SU-DHL-6 (cell line): ENCODE results near the gene PCNX3.
A peak's percentile ranks its signal among the peaks of the same experiment; 100 is the strongest.

ENCODE experiments used
- H2AFZ ChIP-seq: fragments of 200-600 bp; sonication (generic); 2 replicates; pipeline ENCODE4 v1.6.1; 2014; ENCODE audit warnings: low read depth, mild to moderate bottlenecking, moderate library complexity, mixed read lengths, antibody characterized with exemption, low read length; ENCODE audit not compliant: severe bottlenecking
- H3F3A ChIP-seq: fragments of 200-600 bp; shearing (Covaris generic); 2 replicates; pipeline ENCODE4 v1.6.0; 2016; ENCODE audit warnings: antibody characterized with exemption, mild to moderate bottlenecking; ENCODE audit not compliant: insufficient read depth
- H3K27ac ChIP-seq: fragments of 200-600 bp; sonication (generic); 2 replicates; pipeline ENCODE4 v1.5.1; 2016; ENCODE audit warnings: low read depth, mild to moderate bottlenecking, low read length, moderate library complexity, mixed read lengths
- H3K27me3 ChIP-seq: fragments of 200-600 bp; sonication (generic), shearing (Covaris generic); 2 replicates; pipeline ENCODE4 v1.6.0; 2014; ENCODE audit warnings: mild to moderate bottlenecking, low read length
- H3K36me3 ChIP-seq: fragments of 200-600 bp; sonication (generic); 2 replicates; pipeline ENCODE4 v1.6.1; 2014; ENCODE audit warnings: mild to moderate bottlenecking, low read length, mixed read lengths
- H3K4me2 ChIP-seq: fragments of 300-600, 200-600 bp; shearing (Covaris generic), sonication (generic); 2 replicates; pipeline ENCODE4 v1.6.0; 2014; ENCODE audit warnings: low read length, low read depth, mild to moderate bottlenecking; ENCODE audit not compliant: poor library complexity, severe bottlenecking
- H3K4me3 ChIP-seq: fragments of 200-600 bp; sonication (generic); 2 replicates; pipeline ENCODE4 v1.5.1; 2014; ENCODE audit warnings: antibody characterized with exemption, low read length, mild to moderate bottlenecking, mixed read lengths; ENCODE audit not compliant: insufficient read depth, poor library complexity, severe bottlenecking
- H3K79me2 ChIP-seq: fragments of 200-600 bp; sonication (generic); 2 replicates; pipeline ENCODE4 v1.6.1; 2014; ENCODE audit warnings: mild to moderate bottlenecking, low read length, moderate library complexity; ENCODE audit not compliant: insufficient read depth
- H3K9ac ChIP-seq: fragments of 200-600 bp; sonication (generic); 2 replicates; pipeline ENCODE4 v1.7.0; 2014; ENCODE audit warnings: mild to moderate bottlenecking, low read length
- H3K9me2 ChIP-seq: fragments of 200-600 bp; sonication (generic); replicated peaks from 2 replicates; pipeline ENCODE4 v1.6.1; 2014; ENCODE audit warnings: low read length; ENCODE audit not compliant: insufficient read depth
- H3K9me3 ChIP-seq: fragments of 200-600 bp; sonication (generic); 2 replicates; pipeline ENCODE4 v1.6.1; 2014; ENCODE audit warnings: low read length, mixed read lengths; ENCODE audit not compliant: insufficient read depth
- H4K20me1 ChIP-seq: fragments of 200-600 bp; sonication (generic); 2 replicates; pipeline ENCODE4 v1.6.1; 2014; ENCODE audit warnings: low read depth, mild to moderate bottlenecking, antibody characterized with exemption, low read length, moderate library complexity, mixed read lengths
- CTCF ChIP-seq: fragments of 200-600 bp; sonication (generic); IDR thresholded peaks from one replicate; pipeline ENCODE4 v1.5.1; 2017; ENCODE audit warnings: antibody characterized with exemption, mild to moderate bottlenecking, low read length, moderate library complexity; ENCODE audit not compliant: insufficient read depth, poor library complexity, severe bottlenecking
- EZH2phosphoT487 ChIP-seq: fragments of 200-600 bp; sonication (generic), shearing (Covaris generic); conservative IDR thresholded peaks from 2 replicates; pipeline ENCODE4 v1.6.1; 2018; ENCODE audit warnings: mild to moderate bottlenecking, antibody characterized with exemption, low read length, moderate library complexity, mixed read lengths

PCNX3 gene

GRCh38 chr11:65610404-65610803 is 5.2 kb upstream of the PCNX3 start:
- no peak overlapping the region for H2AFZ ChIP-seq
- H3K27ac ChIP-seq = no peak overlapping the region
- H3K79me2 ChIP-seq = peaks cover 4% of the 10 kb centered on the region; the same call in 1 of the 2 replicates
- H3K36me3 ChIP-seq = no peaks in the 10 kb centered on the region
- no peaks in the 10 kb centered on the region for H4K20me1 ChIP-seq
- no peaks in the 10 kb centered on the region for H3F3A ChIP-seq
- no peak overlapping the region for H3K4me3 ChIP-seq
- H3K9me3 ChIP-seq = no peaks in the 10 kb centered on the region
- H3K4me2 ChIP-seq = no peak overlapping the region
- H3K27me3 ChIP-seq = no peaks in the 10 kb centered on the region
- no peak overlapping the region for H3K9ac ChIP-seq
- H3K9me2 ChIP-seq = no peaks in the 10 kb centered on the region
- TF ChIP-seq EZH2phosphoT487 (no peak), CTCF (no peak)

- Histone ChIP-seq H3K36me3 (no peaks in the 10 kb centered on the region), H3K27ac (no peak overlapping the region), H3K79me2 (peaks cover 10% of the 10 kb centered on the region), H3K9ac (no peak overlapping the region), H3K9me3 (no peaks in the 10 kb centered on the region), H3F3A (no peaks in the 10 kb centered on the region), H3K9me2 (no peaks in the 10 kb centered on the region), H4K20me1 (no peaks in the 10 kb centered on the region), H3K27me3 (no peaks in the 10 kb centered on the region), H2AFZ (no peak overlapping the region), H3K4me2 (peak overlapping the region; percentile 4), H3K4me3 (no peak overlapping the region)
- no peak for TF ChIP-seq EZH2phosphoT487
- no peak for TF ChIP-seq CTCF
These were observed 4.4 kb upstream of the PCNX3 start for GRCh38 chr11:65611028-65611757.

DNA sequence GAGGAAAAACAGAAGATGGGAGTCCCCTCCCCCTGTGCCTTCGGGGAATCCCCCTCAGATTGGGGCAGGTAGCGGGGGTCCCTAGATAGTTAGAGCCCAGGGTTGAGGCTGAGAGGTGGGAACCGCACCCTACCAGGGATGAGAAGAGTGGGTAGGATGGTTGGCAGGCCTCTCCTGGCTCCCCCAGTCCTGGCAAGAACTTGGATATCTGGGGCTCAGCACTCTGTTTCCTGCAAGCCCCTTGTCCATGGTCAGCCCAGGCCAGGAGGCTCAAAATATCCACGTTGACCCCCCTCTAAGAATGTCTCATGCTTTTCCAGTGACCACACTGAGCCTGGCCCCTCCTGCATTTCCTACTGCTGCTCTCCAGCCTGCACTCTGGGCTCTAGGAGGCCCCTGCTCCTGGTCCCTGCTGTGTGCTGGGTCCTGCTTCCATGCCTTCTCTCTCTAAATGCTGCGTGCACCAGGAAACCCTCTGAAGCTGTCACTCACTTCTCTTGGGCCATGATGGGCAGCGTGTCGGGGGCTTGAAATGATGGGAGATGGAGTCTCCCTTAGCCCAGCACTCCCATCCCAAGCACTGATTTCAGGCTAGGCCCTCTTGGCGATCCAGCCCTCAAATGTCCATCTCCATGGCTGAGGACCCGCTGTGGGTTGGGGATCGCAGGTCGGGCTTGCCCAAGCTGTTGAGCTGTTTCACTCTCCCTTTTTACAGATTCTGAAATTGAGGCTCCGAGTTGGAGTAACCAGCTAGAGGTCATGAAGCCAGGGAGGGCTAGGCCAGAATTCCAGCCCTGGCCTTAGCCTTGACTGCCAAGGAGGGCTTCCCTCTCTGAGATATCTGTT is 3.6 kb upstream of the PCNX3 start:
- Histone ChIP-seq H3K36me3 (no peaks in the 10 kb centered on the region), H3K4me2 (peak overlapping the region; percentile 78), H2AFZ (no peak overlapping the region), H3K9ac (no peak overlapping the region), H3K27ac (no peak overlapping the region), H3K9me3 (no peaks in the 10 kb centered on the region), H4K20me1 (no peaks in the 10 kb centered on the region; the same call in 1 of the 2 replicates), H3K9me2 (no peaks in the 10 kb centered on the region), H3F3A (no peaks in the 10 kb centered on the region), H3K79me2 (peaks cover 17% of the 10 kb centered on the region), H3K27me3 (no peaks in the 10 kb centered on the region), H3K4me3 (no peak overlapping the region)
- TF ChIP-seq CTCF (no peak), EZH2phosphoT487 (no peak)
